H9 (cell line): ENCODE data around the gene RPEL1. TPM values are rescaled to one million over a fixed set of nuclear protein-coding genes. Genes with fewer than 3 reads are reported as not detected.
A peak's percentile ranks its signal among the peaks of the same experiment; 100 is the strongest.

Experiments
- DNase-seq: peaks from one replicate; pipeline ENCODE4 v3.0.0-alpha.2; 2017
- H2AFZ ChIP-seq: one replicate; pipeline ENCODE4 v1.6.1; 2013; ENCODE audit warnings: mild to moderate bottlenecking, low read length, control low read depth, moderate library complexity
- H2AK5ac ChIP-seq: 2 replicates; pipeline ENCODE4 v1.6.1; 2013; ENCODE audit warnings: low read length, control low read depth, mixed read lengths; ENCODE audit not compliant: insufficient read length
- H2BK120ac ChIP-seq: one replicate; pipeline ENCODE4 v1.6.1; 2013; ENCODE audit warnings: low read depth, mild to moderate bottlenecking, low read length, control low read depth, inconsistent platforms; ENCODE audit not compliant: poor library complexity, severe bottlenecking
- H2BK12ac ChIP-seq: 2 replicates; pipeline ENCODE4 v1.6.1; 2013; ENCODE audit warnings: low read length, control low read depth, mixed read lengths, low read depth; ENCODE audit not compliant: insufficient read length
- H2BK15ac ChIP-seq: 2 replicates; pipeline ENCODE4 v1.6.1; 2013; ENCODE audit warnings: low read depth, low read length, control low read depth
- H2BK20ac ChIP-seq: one replicate; pipeline ENCODE4 v1.6.1; 2013; ENCODE audit warnings: low read depth, mild to moderate bottlenecking, low read length, control low read depth, inconsistent platforms; ENCODE audit not compliant: poor library complexity, severe bottlenecking
- H2BK5ac ChIP-seq: 2 replicates; pipeline ENCODE4 v1.6.1; 2013; ENCODE audit warnings: low read length, control low read depth, mixed read lengths; ENCODE audit not compliant: insufficient read length
- H3K14ac ChIP-seq: 2 replicates; pipeline ENCODE4 v1.6.1; 2013; ENCODE audit warnings: low read length, control low read depth; ENCODE audit not compliant: insufficient read depth
- H3K18ac ChIP-seq: 2 replicates; pipeline ENCODE4 v1.6.1; 2013; ENCODE audit warnings: low read depth, mild to moderate bottlenecking, mixed read lengths, low read length, control low read depth; ENCODE audit not compliant: insufficient read length
- H3K23ac ChIP-seq: 2 replicates; pipeline ENCODE4 v1.6.1; 2013; ENCODE audit warnings: low read length, control low read depth, mixed read lengths, low read depth; ENCODE audit not compliant: insufficient read length
- H3K23me2 ChIP-seq: 2 replicates; pipeline ENCODE4 v1.6.1; 2013; ENCODE audit warnings: low read depth, mild to moderate bottlenecking, mixed read lengths, low read length, control low read depth; ENCODE audit not compliant: insufficient read length, poor library complexity, severe bottlenecking
- H3K27ac ChIP-seq: 2 replicates; pipeline ENCODE4 v1.5.1; 2013; ENCODE audit warnings: low read length, control low read depth, mixed read lengths, low read depth; ENCODE audit not compliant: insufficient read length
- H3K27me3 ChIP-seq: 2 replicates; pipeline ENCODE4 v1.6.1; 2013; ENCODE audit warnings: low read length, control low read depth, inconsistent platforms; ENCODE audit not compliant: insufficient read depth
- H3K4ac ChIP-seq: 2 replicates; pipeline ENCODE4 v1.6.1; 2013; ENCODE audit warnings: low read depth, mild to moderate bottlenecking, control low read depth, inconsistent platforms, low read length, moderate library complexity
- H3K4me1 ChIP-seq: 2 replicates; pipeline ENCODE4 v1.6.1; 2013; ENCODE audit warnings: low read length, control low read depth, inconsistent platforms; ENCODE audit not compliant: insufficient read depth
- H3K4me2 ChIP-seq: 2 replicates; pipeline ENCODE4 v1.6.1; 2013; ENCODE audit warnings: low read length, control low read depth, mixed read lengths; ENCODE audit not compliant: insufficient read length, insufficient read depth
- H3K56ac ChIP-seq: 2 replicates; pipeline ENCODE4 v1.6.1; 2013; ENCODE audit warnings: low read depth, mild to moderate bottlenecking, mixed read lengths, low read length, control low read depth; ENCODE audit not compliant: insufficient read length
- H3K79me1 ChIP-seq: 2 replicates; pipeline ENCODE4 v1.6.1; 2013; ENCODE audit warnings: low read depth, mild to moderate bottlenecking, moderate library complexity, low read length, control low read depth, inconsistent platforms; ENCODE audit not compliant: insufficient read depth, poor library complexity, severe bottlenecking
- H3K79me2 ChIP-seq: 2 replicates; pipeline ENCODE4 v1.6.1; 2013; ENCODE audit warnings: low read length, control low read depth, inconsistent platforms; ENCODE audit not compliant: insufficient read depth
- H3K9ac ChIP-seq: 2 replicates; pipeline ENCODE4 v1.6.1; 2013; ENCODE audit warnings: low read length, control low read depth, mixed read lengths; ENCODE audit not compliant: insufficient read length; ENCODE audit errors: extremely low read depth
- H3K9me3 ChIP-seq: one replicate; pipeline ENCODE4 v1.6.1; 2013; ENCODE audit warnings: low read depth, low read length, inconsistent platforms; ENCODE audit not compliant: control insufficient read depth
- H3T11ph ChIP-seq: one replicate; pipeline ENCODE4 v1.6.1; 2013; ENCODE audit warnings: mild to moderate bottlenecking, low read length, control low read depth, inconsistent platforms
- H4K20me1 ChIP-seq: one replicate; pipeline ENCODE4 v1.6.1; 2013; ENCODE audit not compliant: control insufficient read depth, insufficient read length, insufficient read depth
- H4K5ac ChIP-seq: 2 replicates; pipeline ENCODE4 v1.6.1; 2013; ENCODE audit warnings: low read depth, mild to moderate bottlenecking, mixed read lengths, low read length, control low read depth; ENCODE audit not compliant: insufficient read length
- H4K8ac ChIP-seq: replicated peaks from 2 replicates; pipeline ENCODE4 v1.6.1; 2013; ENCODE audit warnings: low read length, control low read depth, mixed read lengths, low read depth; ENCODE audit not compliant: insufficient read length
- H4K91ac ChIP-seq: 2 replicates; pipeline ENCODE4 v1.6.1; 2013; ENCODE audit warnings: low read depth, mild to moderate bottlenecking, moderate library complexity, mixed read lengths, low read length, control low read depth; ENCODE audit not compliant: insufficient read length
- H3K27ac Mint-ChIP-seq, 3 experiments: 2 replicates in 2 of 3; 3 replicates in 1 of 3; pipeline ENCODE4 v1.8.0; 2020 to 2021; ENCODE audit warnings: mixed read lengths in 3 of 3, mild to moderate bottlenecking in 1 of 3, moderate library complexity in 1 of 3
- H3K27me3 Mint-ChIP-seq: 2 replicates; pipeline ENCODE4 v1.8.0; 2021; ENCODE audit warnings: low read depth, mild to moderate bottlenecking, moderate library complexity, mixed read lengths
- H3K36me3 Mint-ChIP-seq, 3 experiments: 2 replicates in 2 of 3; 3 replicates in 1 of 3; pipeline ENCODE4 v1.8.0; 2020 to 2021; ENCODE audit warnings: low read depth in 3 of 3, mixed read lengths in 3 of 3; ENCODE audit not compliant: insufficient read depth in 1 of 3
- H3K4me1 Mint-ChIP-seq, 2 experiments: 2 replicates each; pipeline ENCODE4 v1.8.0; 2020; ENCODE audit warnings: mixed read lengths in 2 of 2
- H3K4me3 Mint-ChIP-seq, 2 experiments: 2 replicates in 1 of 2; 3 replicates in 1 of 2; pipeline ENCODE4 v1.8.0; 2020 to 2021; ENCODE audit warnings: mild to moderate bottlenecking in 2 of 2, mixed read lengths in 2 of 2, moderate library complexity in 1 of 2
- H3K9me3 Mint-ChIP-seq, 2 experiments: 2 replicates in 1 of 2; 3 replicates in 1 of 2; pipeline ENCODE4 v1.8.0; 2020; ENCODE audit warnings: mild to moderate bottlenecking in 2 of 2, mixed read lengths in 2 of 2, moderate library complexity in 1 of 2
- WGBS: extraction: QIAGEN DNeasy Blood & Tissue Kit; methylation state at CpG from one replicate; pipeline ENCODE4 v1.1.7; 2013; ENCODE audit warnings: missing lambda C conversion rate, low lambda C conversion rate, mixed read lengths; ENCODE audit not compliant: insufficient read length; ENCODE audit errors: extremely low coverage; 5-methylcytosine and 5-hydroxymethylcytosine counted together
- total RNA-seq: library from RNA; stranded (reverse); gene quantifications from 2 replicates; pipeline ENCODE4 v1.2.1, GENCODE V29; 2021
- TF ChIP-seq, protein P1 (sequence below): fragments of 200-600 bp; sonication (generic); conservative IDR thresholded peaks from 3 replicates; pipeline ENCODE4 v1.8.0; 2021; ENCODE audit warnings: antibody characterized with exemption, mild to moderate bottlenecking

Gene RPEL1
- total RNA-seq, 1 experiment from 2014 or later: 0.13 TPM

- H3K4me1 Mint-ChIP-seq: peaks cover 3 to 5% of the 10 kb centered on the region in 2 experiments; a peak in 1 of 4 replicates
- no peaks in the 10 kb centered on the region for H4K20me1 ChIP-seq
- no peaks in the 10 kb centered on the region for H3K79me2 ChIP-seq
- peaks cover under 1% of the 10 kb centered on the region for H3K9me3 ChIP-seq
- no peak overlapping the region for H2BK120ac ChIP-seq
- peaks cover 4% of the 10 kb centered on the region for H3K27me3 Mint-ChIP-seq
- H3K9ac ChIP-seq: no peak overlapping the region
- H3K56ac ChIP-seq: no peak overlapping the region
- no peaks in the 10 kb centered on the region for H3K27me3 ChIP-seq
- no peak overlapping the region for H3K14ac ChIP-seq
- H4K8ac ChIP-seq: no peak overlapping the region
- H3K23ac ChIP-seq: no peak overlapping the region
- peaks cover 8 to 17% (median 14%) of the 10 kb centered on the region in 3 experiments for H3K36me3 Mint-ChIP-seq
- no peaks in the 10 kb centered on the region for H3K4me1 ChIP-seq
- no peak overlapping the region for H3K4me2 ChIP-seq
- no peak overlapping the region for H2BK20ac ChIP-seq
- no peak overlapping the region for H2AK5ac ChIP-seq
- H3K27ac ChIP-seq: no peak overlapping the region
- H3T11ph ChIP-seq: no peak overlapping the region
- H2AFZ ChIP-seq: no peak overlapping the region
- H4K5ac ChIP-seq: no peak overlapping the region
- no peak overlapping the region for H2BK5ac ChIP-seq
- no peak overlapping the region for H4K91ac ChIP-seq
- no peak overlapping the region for H2BK12ac ChIP-seq
- no peaks in the 10 kb centered on the region for H3K79me1 ChIP-seq
- peak overlapping the region in 2 of 3 experiments; percentile 32 to 66; a peak in 1 of 7 replicates for H3K27ac Mint-ChIP-seq
- WGBS: no CpG with 5 or more reads among the region's 4 CpGs
- peaks cover 21 to 24% of the 10 kb centered on the region in 2 experiments for H3K9me3 Mint-ChIP-seq
- no peak overlapping the region for H3K18ac ChIP-seq
- H2BK15ac ChIP-seq: no peak overlapping the region
- TF ChIP-seq, protein P1, sequence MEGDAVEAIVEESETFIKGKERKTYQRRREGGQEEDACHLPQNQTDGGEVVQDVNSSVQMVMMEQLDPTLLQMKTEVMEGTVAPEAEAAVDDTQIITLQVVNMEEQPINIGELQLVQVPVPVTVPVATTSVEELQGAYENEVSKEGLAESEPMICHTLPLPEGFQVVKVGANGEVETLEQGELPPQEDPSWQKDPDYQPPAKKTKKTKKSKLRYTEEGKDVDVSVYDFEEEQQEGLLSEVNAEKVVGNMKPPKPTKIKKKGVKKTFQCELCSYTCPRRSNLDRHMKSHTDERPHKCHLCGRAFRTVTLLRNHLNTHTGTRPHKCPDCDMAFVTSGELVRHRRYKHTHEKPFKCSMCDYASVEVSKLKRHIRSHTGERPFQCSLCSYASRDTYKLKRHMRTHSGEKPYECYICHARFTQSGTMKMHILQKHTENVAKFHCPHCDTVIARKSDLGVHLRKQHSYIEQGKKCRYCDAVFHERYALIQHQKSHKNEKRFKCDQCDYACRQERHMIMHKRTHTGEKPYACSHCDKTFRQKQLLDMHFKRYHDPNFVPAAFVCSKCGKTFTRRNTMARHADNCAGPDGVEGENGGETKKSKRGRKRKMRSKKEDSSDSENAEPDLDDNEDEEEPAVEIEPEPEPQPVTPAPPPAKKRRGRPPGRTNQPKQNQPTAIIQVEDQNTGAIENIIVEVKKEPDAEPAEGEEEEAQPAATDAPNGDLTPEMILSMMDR: no peak
- H3K23me2 ChIP-seq: no peaks in the 10 kb centered on the region
- H3K4ac ChIP-seq: no peak overlapping the region
- H3K4me3 Mint-ChIP-seq: no peak overlapping the region
- DNase-seq: no peak
Measured at GRCh38 chr10:103254538-103255325, 9.0 kb downstream of the RPEL1 start.
